Prostate gland (tissue), 2 donors: ENCODE data around the gene PTGIR. TPM values are rescaled to one million over a fixed set of nuclear protein-coding genes. Genes with fewer than 3 reads are reported as not detected.
A peak's percentile ranks its signal among the peaks of the same experiment; 100 is the strongest.
"Not testable (repeated sequence)": the region's sequence is repeated elsewhere in the genome, so short reads cannot be mapped to it uniquely, and the experiment has no call there.

ENCODE experiments used
- DNase-seq: peaks from one replicate; pipeline ENCODE4 v3.0.0-alpha.2; 2019; ENCODE audit warnings: low spot score
- H3K27ac ChIP-seq, 2 donors: fragments of 200-600 bp; sonication (generic); 2 replicates each; pipeline ENCODE4 v1.5.1; 2017 to 2019
- H3K27me3 ChIP-seq: fragments of 200-600 bp; sonication (generic); replicated peaks from 2 replicates; pipeline ENCODE4 v1.5.1; 2019; ENCODE audit not compliant: insufficient read depth
- H3K36me3 ChIP-seq, 2 donors: fragments of 200-600 bp; sonication (generic); 1 replicate in 1 of 2; 2 replicates in 1 of 2; pipeline versions ENCODE4 v1.5.1 to v1.8.1; 2017 to 2019
- H3K4me1 ChIP-seq: fragments of 200-600 bp; sonication (generic); replicated peaks from 2 replicates; pipeline ENCODE4 v1.5.1; 2019
- H3K4me3 ChIP-seq, 2 donors: fragments of 200-600 bp; sonication (generic); 2 replicates each; pipeline ENCODE4 v1.5.1; 2017 to 2019
- H3K9me3 ChIP-seq: fragments of 200-600 bp; sonication (generic); 2 replicates; pipeline ENCODE4 v1.5.1; 2017
- CTCF ChIP-seq, 4 experiments: fragments of 200-600 bp in 2 of 4; fragments of 450-650 bp in 2 of 4; sonication (generic) in 2 of 4; IDR thresholded peaks; 1 replicate in 3 of 4; 2 replicates in 1 of 4; pipeline ENCODE4 v1.5.1; 2016 to 2019; ENCODE audit warnings: antibody characterized with exemption in 4 of 4, mild to moderate bottlenecking in 2 of 4, moderate library complexity in 2 of 4
- POLR2A ChIP-seq: fragments of 450-650 bp; IDR thresholded peaks from one replicate; pipeline ENCODE4 v1.6.1; 2016; ENCODE audit warnings: antibody characterized with exemption, mild to moderate bottlenecking
- POLR2AphosphoS5 ChIP-seq: sonication (generic); formaldehyde crosslinking; IDR thresholded peaks from one replicate; pipeline ENCODE4 v1.6.1; 2017; ENCODE audit warnings: antibody characterized with exemption
- WGBS: methylation state at CpG from one replicate; pipeline ENCODE4 v1.1.5; 2018; 5-methylcytosine and 5-hydroxymethylcytosine counted together
- intact Hi-C: fragments of 100-400 bp; cut with DNase I; formaldehyde crosslinking; loops from one replicate; pipeline ENCODE4 v1.14.2; 2022
- total RNA-seq, 2 donors: library from RNA; depleted of rRNA; stranded (reverse); fragments of >200 nt; gene quantifications; one replicate each; pipeline ENCODE4 v1.1.0, GENCODE V29; 2016

PTGIR gene
- total RNA-seq, 2 donors from 2014 or later: 2.2 TPM; not detected in 1

- H3K4me3 ChIP-seq: peak overlapping the region in 1 of 2 donors; percentile 7
- H3K9me3 ChIP-seq: no peaks in the 10 kb centered on the region
- no peaks in the 10 kb centered on the region for H3K36me3 ChIP-seq
- H3K27me3 ChIP-seq: peaks cover 2% of the 10 kb centered on the region
- WGBS: 10% methylated on average over 32 of the region's 38 CpGs
- peak; percentile 41 for TF ChIP-seq POLR2AphosphoS5
- peak; percentile 44 for TF ChIP-seq POLR2A
- TF ChIP-seq CTCF (IDR thresholded peaks at IDR 0.05): no peak
- H3K27ac ChIP-seq: no peak overlapping the region
- peak; percentile 92 for DNase-seq
- H3K4me1 ChIP-seq: no peaks in the 10 kb centered on the region
- intact Hi-C loops: no loop called here
Measured at GRCh38 chr19:46634045-46634655, 9.3 kb upstream of the PTGIR start.

- no peaks in the 10 kb centered on the region for H3K9me3 ChIP-seq
- H3K27me3 ChIP-seq: peaks cover 2% of the 10 kb centered on the region
- WGBS: 90% methylated on average over 3 of the region's 3 CpGs
- no peak for DNase-seq
- intact Hi-C loops: no loop called here
- H3K27ac ChIP-seq: no peak overlapping the region
- no peak overlapping the region for H3K4me3 ChIP-seq
- no peaks in the 10 kb centered on the region for H3K4me1 ChIP-seq
- H3K36me3 ChIP-seq: no peaks in the 10 kb centered on the region
- TF ChIP-seq CTCF (IDR thresholded peaks at IDR 0.05) (no peak), POLR2AphosphoS5 (no peak), POLR2A (no peak)
Measured at GRCh38 chr19:46633130-46633529, 8.2 kb upstream of the PTGIR start.

GRCh38 chr19:46631481-46631880 is 6.6 kb upstream of the PTGIR start:
- Histone ChIP-seq H3K9me3 (no peaks in the 10 kb centered on the region), H3K27ac (no peak overlapping the region)
- WGBS: 56% methylated on average over 6 of the region's 6 CpGs

GRCh38 chr19:46630586-46631205 is 5.8 kb upstream of the PTGIR start:
- peaks cover 2% of the 10 kb centered on the region for H3K27me3 ChIP-seq
- WGBS: 71% methylated on average over 13 of the region's 14 CpGs
- H3K4me3 ChIP-seq: no peak overlapping the region
- H3K4me1 ChIP-seq: no peaks in the 10 kb centered on the region
- TF ChIP-seq CTCF (IDR thresholded peaks at IDR 0.05): no peak
- no peak for TF ChIP-seq POLR2AphosphoS5
- no peak for TF ChIP-seq POLR2A
- H3K36me3 ChIP-seq: no peaks in the 10 kb centered on the region
- H3K27ac ChIP-seq: no peak overlapping the region
- intact Hi-C loops: no loop called here
- H3K9me3 ChIP-seq: no peaks in the 10 kb centered on the region
- DNase-seq: no peak

More at GRCh38 chr19:46631481-46631880, 6.6 kb upstream of the PTGIR start:
- no peaks in the 10 kb centered on the region for H3K4me1 ChIP-seq
- H3K27me3 ChIP-seq: peaks cover 2% of the 10 kb centered on the region
- no peak overlapping the region for H3K4me3 ChIP-seq
- TF ChIP-seq POLR2AphosphoS5: no peak
- TF ChIP-seq POLR2A: no peak
- no peak for TF ChIP-seq CTCF (IDR thresholded peaks at IDR 0.05)
- intact Hi-C loops: no loop called here
- H3K36me3 ChIP-seq: no peaks in the 10 kb centered on the region
- DNase-seq: no peak

- intact Hi-C loops: no loop called here
- H3K4me1 ChIP-seq: no peaks in the 10 kb centered on the region
Measured at GRCh38 chr19:46629546-46630025, 4.7 kb upstream of the PTGIR start.

GRCh38 chr19:46628970-46629369 is 4.1 kb upstream of the PTGIR start:
- DNase-seq, H3K27me3 ChIP-seq, intact Hi-C loops, H3K4me1 ChIP-seq, H3K36me3 ChIP-seq, H3K27ac ChIP-seq, H3K4me3 ChIP-seq, H3K9me3 ChIP-seq: not testable (repeated sequence)
- 93% methylated on average over 7 of the region's 7 CpGs for WGBS

More at GRCh38 chr19:46629546-46630025, 4.7 kb upstream of the PTGIR start:
- Histone ChIP-seq H3K36me3 (no peaks in the 10 kb centered on the region), H3K27ac (no peak overlapping the region), H3K9me3 (no peaks in the 10 kb centered on the region), H3K27me3 (peaks cover 2% of the 10 kb centered on the region), H3K4me3 (no peak overlapping the region)
- no peak for TF ChIP-seq POLR2A
- no peak for TF ChIP-seq POLR2AphosphoS5
- TF ChIP-seq CTCF (IDR thresholded peaks at IDR 0.05): no peak
- no peak for DNase-seq
- 85% methylated on average over 15 of the region's 15 CpGs for WGBS
